Vagina (tissue), 2 donors: Measurements from ENCODE around the gene MARK3. TPM values are rescaled to one million over a fixed set of nuclear protein-coding genes. Genes with fewer than 3 reads are reported as not detected.

ENCODE experiments used
- DNase-seq, 2 donors: peaks; one replicate each; pipeline ENCODE4 v3.0.0-alpha.2; 2017; ENCODE audit errors: extremely low spot score in 2 of 2
- H3K27ac ChIP-seq: fragments of 200-600 bp; sonication (generic); one replicate; pipeline ENCODE4 v1.5.1; 2019
- H3K27me3 ChIP-seq: fragments of 200-600 bp; sonication (generic); one replicate; pipeline ENCODE4 v1.5.1; 2019
- H3K36me3 ChIP-seq, 2 donors: fragments of 200-600 bp; sonication (generic); one replicate each; pipeline ENCODE4 v1.5.1; 2017 to 2019
- H3K4me1 ChIP-seq: fragments of 200-600 bp; sonication (generic); one replicate; pipeline ENCODE4 v1.5.1; 2019
- H3K4me3 ChIP-seq, 2 donors: fragments of 200-600 bp; sonication (generic); 1 replicate in 1 of 2; 2 replicates in 1 of 2; pipeline ENCODE4 v1.5.1; 2016 to 2019
- H3K9me3 ChIP-seq: fragments of 200-600 bp; sonication (generic); one replicate; pipeline ENCODE4 v1.5.1; 2019
- CTCF ChIP-seq, 3 experiments: fragments of 450-650 bp in 2 of 3; fragments of 200-600 bp in 1 of 3; sonication (generic) in 1 of 3; IDR thresholded peaks; one replicate each; pipeline ENCODE4 v1.5.1; 2017 to 2019; ENCODE audit warnings: antibody characterized with exemption in 3 of 3, mild to moderate bottlenecking in 2 of 3, moderate library complexity in 2 of 3
- POLR2A ChIP-seq, 2 donors: fragments of 450-650 bp; IDR thresholded peaks; one replicate each; pipeline ENCODE4 v1.6.1; 2017; ENCODE audit warnings: antibody characterized with exemption in 2 of 2, mild to moderate bottlenecking in 2 of 2, moderate library complexity in 2 of 2
- POLR2AphosphoS5 ChIP-seq, 2 donors: sonication (generic); formaldehyde crosslinking; IDR thresholded peaks; one replicate each; pipeline ENCODE4 v1.9.0; 2017; ENCODE audit warnings: antibody characterized with exemption in 2 of 2, mild to moderate bottlenecking in 2 of 2, low read depth in 1 of 2; ENCODE audit not compliant: insufficient read depth in 1 of 2
- intact Hi-C: fragments of 100-400 bp; cut with DNase I; formaldehyde crosslinking; loops from one replicate; pipeline ENCODE4 v1.15.1; 2023
- total RNA-seq: library from RNA; depleted of rRNA; stranded (reverse); fragments of >200 nt; gene quantifications from one replicate; pipeline ENCODE4 v1.2.3, GENCODE V29; 2016

The MARK3 gene
- total RNA-seq, 1 donor from 2014 or later, result 77.6 TPM

- Histone ChIP-seq H3K4me1 (peaks cover 85% of the 10 kb centered on the region), H3K27me3 (no peaks in the 10 kb centered on the region), H3K27ac (peak overlapping the region; percentile 88), H3K9me3 (no peaks in the 10 kb centered on the region), H3K4me3 (no peak overlapping the region), H3K36me3 (no peaks in the 10 kb centered on the region)
- DNase-seq, result no peak
- intact Hi-C loops, result no loop called here
- TF ChIP-seq POLR2A (IDR thresholded peaks at IDR 0.05) (no peak), CTCF (IDR thresholded peaks at IDR 0.05) (no peak), POLR2AphosphoS5 (IDR thresholded peaks at IDR 0.05; ENCODE audit: insufficient read depth in 1 of 2, low read depth in 1 of 2) (peak in 1 of 2 donors; percentile 1)
Observed at GRCh38 chr14:103540821-103541708, 155.8 kb downstream of the MARK3 start.

- Histone ChIP-seq H3K4me1 (peaks cover 81% of the 10 kb centered on the region), H3K9me3 (no peaks in the 10 kb centered on the region), H3K4me3 (no peak overlapping the region), H3K36me3 (no peaks in the 10 kb centered on the region), H3K27me3 (no peaks in the 10 kb centered on the region), H3K27ac (peak overlapping the region; percentile 88)
- TF ChIP-seq POLR2AphosphoS5 (IDR thresholded peaks at IDR 0.05; ENCODE audit: insufficient read depth in 1 of 2, low read depth in 1 of 2) (no peak), CTCF (IDR thresholded peaks at IDR 0.05) (no peak), POLR2A (IDR thresholded peaks at IDR 0.05) (no peak)
- intact Hi-C loops, result no loop called here
- no peak for DNase-seq
Observed at GRCh38 chr14:103541709-103542604, 156.7 kb downstream of the MARK3 start.

GRCh38 chr14:103542605-103543088 lies 157.4 kb downstream of the MARK3 start:
- H3K4me1 ChIP-seq, result peaks cover 77% of the 10 kb centered on the region
- TF ChIP-seq POLR2A (IDR thresholded peaks at IDR 0.05), result no peak
- peak in 1 of 2 donors; percentile 41 for TF ChIP-seq POLR2AphosphoS5 (IDR thresholded peaks at IDR 0.05; ENCODE audit: insufficient read depth in 1 of 2, low read depth in 1 of 2)
- no peak for TF ChIP-seq CTCF (IDR thresholded peaks at IDR 0.05)
- DNase-seq, result no peak
- peak overlapping the region; percentile 3 to 9 for H3K4me3 ChIP-seq
- intact Hi-C loops, result no loop called here
- peak overlapping the region; percentile 88 for H3K27ac ChIP-seq
- H3K27me3 ChIP-seq, result no peaks in the 10 kb centered on the region
- no peaks in the 10 kb centered on the region for H3K36me3 ChIP-seq
- H3K9me3 ChIP-seq, result no peaks in the 10 kb centered on the region

GRCh38 chr14:103543140-103543539 lies 157.9 kb downstream of the MARK3 start:
- H3K4me3 ChIP-seq, result peak overlapping the region in 1 of 2 donors; percentile 9
- peaks cover 73% of the 10 kb centered on the region for H3K4me1 ChIP-seq
- DNase-seq, result no peak
- no peaks in the 10 kb centered on the region for H3K9me3 ChIP-seq
- TF ChIP-seq CTCF (IDR thresholded peaks at IDR 0.05) (no peak), POLR2AphosphoS5 (IDR thresholded peaks at IDR 0.05; ENCODE audit: insufficient read depth in 1 of 2, low read depth in 1 of 2) (no peak), POLR2A (IDR thresholded peaks at IDR 0.05) (no peak)
- H3K27me3 ChIP-seq, result no peaks in the 10 kb centered on the region
- H3K36me3 ChIP-seq, result no peaks in the 10 kb centered on the region
- intact Hi-C loops, result no loop called here
- peak overlapping the region; percentile 88 for H3K27ac ChIP-seq
